Activated CD4-positive, alpha-beta memory T cell treated with anti-CD3 and anti-CD28 coated beads for 36 hours (primary cell): ENCODE data around the gene FBXO39. TPM values are rescaled to one million over a fixed set of nuclear protein-coding genes. Genes with fewer than 3 reads are reported as not detected.
A peak's percentile ranks its signal among the peaks of the same experiment; 100 is the strongest.
"Not testable (repeated sequence)": the region's sequence is repeated elsewhere in the genome, so short reads cannot be mapped to it uniquely, and the experiment has no call there.

Source experiments
- CTCF ChIA-PET: fragments of 350-600 bp; sonication (Branson Sonifier 250); formaldehyde crosslinking; loops from one replicate; lab custom pipeline; 2021; ENCODE audit warnings: antibody characterized with exemption, inconsistent platforms; lab: Charles Lee
- POLR2A ChIA-PET: fragments of 350-600 bp; sonication (Branson Sonifier 250); formaldehyde crosslinking; loops from one replicate; lab custom pipeline; 2021; ENCODE audit warnings: antibody characterized with exemption; lab: Charles Lee
- DNase-seq: peaks from one replicate; pipeline ENCODE4 v3.0.0-alpha.2; 2020
- H3K27ac Mint-ChIP-seq: one replicate; pipeline ENCODE4 v1.8.0; 2021; ENCODE audit warnings: mixed read lengths
- H3K27me3 Mint-ChIP-seq: one replicate; pipeline ENCODE4 v1.8.0; 2021; ENCODE audit warnings: mixed read lengths
- H3K36me3 Mint-ChIP-seq: one replicate; pipeline ENCODE4 v1.8.0; 2021; ENCODE audit warnings: mixed read lengths
- H3K4me1 Mint-ChIP-seq: one replicate; pipeline ENCODE4 v1.8.0; 2021; ENCODE audit warnings: low read depth, mixed read lengths
- H3K4me3 Mint-ChIP-seq: one replicate; pipeline ENCODE4 v1.8.0; 2021; ENCODE audit warnings: mild to moderate bottlenecking, mixed read lengths
- H3K9me3 Mint-ChIP-seq: one replicate; pipeline ENCODE4 v1.8.0; 2021; ENCODE audit warnings: mixed read lengths
- intact Hi-C: fragments of 100-400 bp; cut with micrococcal nuclease; formaldehyde crosslinking; loops from one replicate; pipeline ENCODE4 v1.15.1; 2023
- total RNA-seq, 2 experiments: library from RNA; stranded (reverse); gene quantifications; one replicate each; pipeline ENCODE4 v1.2.3, GENCODE V29; 2021

Gene FBXO39
- not detected for total RNA-seq

- Mint-ChIP-seq H3K9me3 (peaks cover 38% of the 10 kb centered on the region), H3K27me3 (peaks cover 20% of the 10 kb centered on the region), H3K27ac (no peak within 1 kb of the TSS), H3K36me3 (peaks cover 37% of the 10 kb centered on the region), H3K4me3 (no peak within 1 kb of the TSS), H3K4me1 (no peaks in the 10 kb centered on the region)
- ChIA-PET CTCF (no interaction called here), POLR2A (no interaction called here)
- no peak for DNase-seq
- intact Hi-C loops, result no loop called here
Observed at GRCh38 chr17:6775871-6776405, at the start of gene FBXO39. Gene FBXO39 (plus strand): TSS chr17:6776215. CDS start chr17:6779869, 3,654 bp downstream.

- intact Hi-C loops, result no loop called here
- no peak for DNase-seq
- Mint-ChIP-seq H3K9me3 (no peaks in the 10 kb centered on the region), H3K27me3 (peaks cover 5% of the 10 kb centered on the region), H3K36me3 (no peaks in the 10 kb centered on the region), H3K27ac (no peak overlapping the region), H3K4me1 (no peaks in the 10 kb centered on the region), H3K4me3 (no peak overlapping the region)
- CTCF ChIA-PET, result no interaction called here
- POLR2A ChIA-PET, result no interaction called here
Observed at GRCh38 chr17:6729531-6729930, 46.5 kb upstream of the FBXO39 start.

- CTCF ChIA-PET, H3K36me3 Mint-ChIP-seq, DNase-seq, H3K9me3 Mint-ChIP-seq, H3K27ac Mint-ChIP-seq, POLR2A ChIA-PET, H3K27me3 Mint-ChIP-seq, intact Hi-C loops, H3K4me1 Mint-ChIP-seq, H3K4me3 Mint-ChIP-seq: not testable (repeated sequence)
Observed at GRCh38 chr17:6746665-6747064, 29.4 kb upstream of the FBXO39 start.

- ChIA-PET POLR2A (no interaction called here), CTCF (no interaction called here)
- H3K4me1 Mint-ChIP-seq, result peaks cover 15% of the 10 kb centered on the region
- no peak for DNase-seq
- H3K36me3 Mint-ChIP-seq, result no peaks in the 10 kb centered on the region
- intact Hi-C loops, result no loop called here
- no peak overlapping the region for H3K4me3 Mint-ChIP-seq
- H3K9me3 Mint-ChIP-seq, result no peaks in the 10 kb centered on the region
- H3K27ac Mint-ChIP-seq, result no peak overlapping the region
- peaks cover 3% of the 10 kb centered on the region for H3K27me3 Mint-ChIP-seq
Observed at GRCh38 chr17:6748617-6749016, 27.4 kb upstream of the FBXO39 start.

GRCh38 chr17:6749519-6749918 is 26.5 kb upstream of the FBXO39 start:
- ChIA-PET POLR2A (no interaction called here), CTCF (interaction anchor here (1.2 kb wide), 2 partner anchors 145 to 165 kb away, joined by 3 to 4 read pairs; no protein-coding TSS in a partner anchor)
- Mint-ChIP-seq H3K36me3 (no peaks in the 10 kb centered on the region), H3K4me1 (peaks cover 18% of the 10 kb centered on the region), H3K9me3 (no peaks in the 10 kb centered on the region), H3K27ac (no peak overlapping the region), H3K4me3 (no peak overlapping the region), H3K27me3 (peaks cover under 1% of the 10 kb centered on the region)
- intact Hi-C loops, result no loop called here
- no peak for DNase-seq

- DNase-seq, result no peak
Observed at GRCh38 chr17:6752068-6752909, 23.7 kb upstream of the FBXO39 start.

GRCh38 chr17:6753006-6753445 is 23.0 kb upstream of the FBXO39 start:
- H3K27ac Mint-ChIP-seq, result peak overlapping the region; percentile 80
- DNase-seq, result peak; percentile 52
- no peaks in the 10 kb centered on the region for H3K9me3 Mint-ChIP-seq
- H3K4me1 Mint-ChIP-seq, result peaks cover 41% of the 10 kb centered on the region
- H3K36me3 Mint-ChIP-seq, result peaks cover 4% of the 10 kb centered on the region
- H3K27me3 Mint-ChIP-seq, result no peaks in the 10 kb centered on the region
- H3K4me3 Mint-ChIP-seq, result no peak overlapping the region
- POLR2A ChIA-PET, result no interaction called here
- intact Hi-C loops, result loop anchor here (10.0 kb wide), 1 partner anchor 262 kb away; the partner anchor contains the start of gene RNASEK
- CTCF ChIA-PET, result no interaction called here

More at GRCh38 chr17:6752068-6752909, 23.7 kb upstream of the FBXO39 start:
- Mint-ChIP-seq H3K36me3 (peaks cover 2% of the 10 kb centered on the region), H3K9me3 (no peaks in the 10 kb centered on the region), H3K4me1 (peaks cover 35% of the 10 kb centered on the region), H3K4me3 (no peak overlapping the region), H3K27ac (peak overlapping the region; percentile 80), H3K27me3 (no peaks in the 10 kb centered on the region)
- intact Hi-C loops, result loop anchor here (10.0 kb wide), 1 partner anchor 263 kb away; the partner anchor contains the start of gene RNASEK
- CTCF ChIA-PET, result interaction anchor here (0.6 to 0.8 kb wide), 2 partner anchors 91 to 929 kb away, joined by 4 to 5 read pairs; no protein-coding TSS in a partner anchor
- POLR2A ChIA-PET, result no interaction called here

- POLR2A ChIA-PET, result no interaction called here
- no peaks in the 10 kb centered on the region for H3K9me3 Mint-ChIP-seq
- no peaks in the 10 kb centered on the region for H3K27me3 Mint-ChIP-seq
- no peak overlapping the region for H3K4me3 Mint-ChIP-seq
- CTCF ChIA-PET, result no interaction called here
- peaks cover 9% of the 10 kb centered on the region for H3K36me3 Mint-ChIP-seq
- H3K27ac Mint-ChIP-seq, result peak overlapping the region; percentile 80
- DNase-seq, result no peak
- peaks cover 46% of the 10 kb centered on the region for H3K4me1 Mint-ChIP-seq
- intact Hi-C loops, result loop anchor here (10.0 kb wide), 1 partner anchor 261 kb away; the partner anchor contains the start of gene RNASEK
Observed at GRCh38 chr17:6753546-6753945, 22.5 kb upstream of the FBXO39 start.

- no peaks in the 10 kb centered on the region for H3K27me3 Mint-ChIP-seq
- intact Hi-C loops, result loop anchor here (10.0 kb wide), 1 partner anchor 260 kb away; the partner anchor contains the start of gene RNASEK
- peaks cover 21% of the 10 kb centered on the region for H3K36me3 Mint-ChIP-seq
- DNase-seq, result no peak
- POLR2A ChIA-PET, result no interaction called here
- CTCF ChIA-PET, result interaction anchor here (1.1 to 1.6 kb wide), 2 partner anchors 88 to 114 kb away, joined by 3 read pairs; no protein-coding TSS in a partner anchor
- H3K4me3 Mint-ChIP-seq, result peak overlapping the region; percentile 89
- no peaks in the 10 kb centered on the region for H3K9me3 Mint-ChIP-seq
- H3K4me1 Mint-ChIP-seq, result peaks cover 48% of the 10 kb centered on the region
- H3K27ac Mint-ChIP-seq, result peak overlapping the region; percentile 81
Observed at GRCh38 chr17:6755281-6755680, 20.7 kb upstream of the FBXO39 start.

GRCh38 chr17:6755731-6756184 is 20.3 kb upstream of the FBXO39 start, which contains the start of gene XAF1:
Gene XAF1 (plus strand): TSS chr17:6756046. CDS start chr17:6756079, 33 bp downstream.
- intact Hi-C loops, result loop anchor here (10.0 kb wide), 1 partner anchor 259 kb away; the partner anchor contains the start of gene RNASEK
- H3K36me3 Mint-ChIP-seq, result peaks cover 25% of the 10 kb centered on the region
- POLR2A ChIA-PET, result interaction anchor here (1.0 kb wide), 1 partner anchor 13 kb away, joined by 3 read pairs; no protein-coding TSS in a partner anchor

GRCh38 chr17:6756425-6757031 is 19.5 kb upstream of the FBXO39 start:
- POLR2A ChIA-PET, result interaction anchor here (1.0 kb wide), 1 partner anchor 12 kb away, joined by 3 read pairs; no protein-coding TSS in a partner anchor
- peak; percentile 27 for DNase-seq
- peak overlapping the region; percentile 81 for H3K27ac Mint-ChIP-seq
- H3K4me3 Mint-ChIP-seq, result peak overlapping the region; percentile 89
- peaks cover 48% of the 10 kb centered on the region for H3K4me1 Mint-ChIP-seq
- peaks cover 30% of the 10 kb centered on the region for H3K36me3 Mint-ChIP-seq
- no peaks in the 10 kb centered on the region for H3K27me3 Mint-ChIP-seq
- CTCF ChIA-PET, result interaction anchor here (0.6 kb wide), 2 partner anchors 55 to 538 kb away, joined by 3 read pairs; no protein-coding TSS in a partner anchor
- intact Hi-C loops, result loop anchor here (10.0 kb wide), 1 partner anchor 258 kb away; the partner anchor contains the start of gene RNASEK
- no peaks in the 10 kb centered on the region for H3K9me3 Mint-ChIP-seq

More at GRCh38 chr17:6755731-6756184, 20.3 kb upstream of the FBXO39 start, which contains the start of gene XAF1:
- Mint-ChIP-seq H3K27me3 (no peaks in the 10 kb centered on the region), H3K9me3 (no peaks in the 10 kb centered on the region), H3K27ac (peak within 1 kb of the TSS; percentile 81), H3K4me3 (peak within 1 kb of the TSS; percentile 89), H3K4me1 (peaks cover 48% of the 10 kb centered on the region)
- DNase-seq, result peak; percentile 65
- CTCF ChIA-PET, result interaction anchor here (0.6 to 1.6 kb wide), 3 partner anchors 54 to 114 kb away, joined by 3 read pairs; no protein-coding TSS in a partner anchor
